ENCODE data around the gene RGL4.
A peak's percentile ranks its signal among the peaks of the same experiment; 100 is the strongest.
"Not testable (repeated sequence)": the region's sequence is repeated elsewhere in the genome, so short reads cannot be mapped to it uniquely, and the experiment has no call there.

Gene RGL4

DNA sequence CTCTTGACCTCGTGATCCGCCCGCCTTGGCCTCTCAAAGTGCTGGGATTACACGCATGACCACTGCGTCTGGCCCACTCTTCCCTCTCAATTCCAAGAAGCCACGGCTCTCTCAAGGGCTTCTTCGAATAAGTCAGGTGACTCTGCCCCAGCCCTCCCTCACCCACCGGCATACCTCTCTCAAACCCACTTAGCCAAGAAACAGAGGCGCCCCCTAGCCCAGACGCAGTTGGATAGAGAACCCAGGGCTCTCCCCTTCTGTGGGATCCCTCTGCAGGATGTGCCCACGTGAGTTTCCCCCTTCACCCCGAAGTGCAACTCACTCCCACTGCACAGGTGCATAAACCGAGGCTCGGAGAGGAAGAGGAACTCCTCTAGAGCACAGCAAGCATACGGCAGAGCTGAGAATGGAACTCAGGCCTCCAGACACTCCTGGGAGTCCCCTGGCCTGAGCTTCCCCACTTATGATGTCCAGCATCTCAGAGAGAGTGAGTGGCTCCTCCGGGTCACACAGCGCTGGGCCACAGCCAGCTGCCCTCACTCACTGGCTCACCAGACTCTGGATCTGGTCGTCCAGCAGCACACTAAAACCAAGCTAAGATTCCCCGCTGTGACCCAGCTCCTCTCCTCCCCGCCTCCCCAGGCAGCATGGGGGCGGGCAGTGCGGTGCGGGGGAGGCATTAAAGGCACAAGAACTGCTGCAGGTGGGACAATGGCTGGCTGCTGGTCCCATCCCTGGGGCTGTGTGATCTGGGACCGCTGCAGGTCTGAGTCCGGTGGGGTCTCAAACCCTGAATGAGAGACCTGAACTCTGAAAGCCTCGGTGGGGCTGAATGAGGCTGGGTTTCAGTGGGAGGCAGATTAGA lies 16.8 kb upstream of the RGL4 start:
- H3K4me3 Mint-ChIP-seq: no peak overlapping the region
- H3K27ac Mint-ChIP-seq: peak overlapping the region; percentile 69
- H3K9me3 Mint-ChIP-seq: no peaks in the 10 kb centered on the region
- TF ChIP-seq, protein P1, sequence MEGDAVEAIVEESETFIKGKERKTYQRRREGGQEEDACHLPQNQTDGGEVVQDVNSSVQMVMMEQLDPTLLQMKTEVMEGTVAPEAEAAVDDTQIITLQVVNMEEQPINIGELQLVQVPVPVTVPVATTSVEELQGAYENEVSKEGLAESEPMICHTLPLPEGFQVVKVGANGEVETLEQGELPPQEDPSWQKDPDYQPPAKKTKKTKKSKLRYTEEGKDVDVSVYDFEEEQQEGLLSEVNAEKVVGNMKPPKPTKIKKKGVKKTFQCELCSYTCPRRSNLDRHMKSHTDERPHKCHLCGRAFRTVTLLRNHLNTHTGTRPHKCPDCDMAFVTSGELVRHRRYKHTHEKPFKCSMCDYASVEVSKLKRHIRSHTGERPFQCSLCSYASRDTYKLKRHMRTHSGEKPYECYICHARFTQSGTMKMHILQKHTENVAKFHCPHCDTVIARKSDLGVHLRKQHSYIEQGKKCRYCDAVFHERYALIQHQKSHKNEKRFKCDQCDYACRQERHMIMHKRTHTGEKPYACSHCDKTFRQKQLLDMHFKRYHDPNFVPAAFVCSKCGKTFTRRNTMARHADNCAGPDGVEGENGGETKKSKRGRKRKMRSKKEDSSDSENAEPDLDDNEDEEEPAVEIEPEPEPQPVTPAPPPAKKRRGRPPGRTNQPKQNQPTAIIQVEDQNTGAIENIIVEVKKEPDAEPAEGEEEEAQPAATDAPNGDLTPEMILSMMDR (IDR thresholded peaks at IDR 0.05): no peak
- DNase-seq: no peak
- H3K36me3 Mint-ChIP-seq (ENCODE audit: low read depth): peaks cover 4% of the 10 kb centered on the region
- H3K27me3 Mint-ChIP-seq (ENCODE audit: low read depth, poor library complexity): no peaks in the 10 kb centered on the region
- H3K4me1 Mint-ChIP-seq: peaks cover 14% of the 10 kb centered on the region

GRCh38 chr22:23674886-23675501 lies 15.8 kb upstream of the RGL4 start:
- peaks cover 14% of the 10 kb centered on the region for H3K4me1 Mint-ChIP-seq

DNA sequence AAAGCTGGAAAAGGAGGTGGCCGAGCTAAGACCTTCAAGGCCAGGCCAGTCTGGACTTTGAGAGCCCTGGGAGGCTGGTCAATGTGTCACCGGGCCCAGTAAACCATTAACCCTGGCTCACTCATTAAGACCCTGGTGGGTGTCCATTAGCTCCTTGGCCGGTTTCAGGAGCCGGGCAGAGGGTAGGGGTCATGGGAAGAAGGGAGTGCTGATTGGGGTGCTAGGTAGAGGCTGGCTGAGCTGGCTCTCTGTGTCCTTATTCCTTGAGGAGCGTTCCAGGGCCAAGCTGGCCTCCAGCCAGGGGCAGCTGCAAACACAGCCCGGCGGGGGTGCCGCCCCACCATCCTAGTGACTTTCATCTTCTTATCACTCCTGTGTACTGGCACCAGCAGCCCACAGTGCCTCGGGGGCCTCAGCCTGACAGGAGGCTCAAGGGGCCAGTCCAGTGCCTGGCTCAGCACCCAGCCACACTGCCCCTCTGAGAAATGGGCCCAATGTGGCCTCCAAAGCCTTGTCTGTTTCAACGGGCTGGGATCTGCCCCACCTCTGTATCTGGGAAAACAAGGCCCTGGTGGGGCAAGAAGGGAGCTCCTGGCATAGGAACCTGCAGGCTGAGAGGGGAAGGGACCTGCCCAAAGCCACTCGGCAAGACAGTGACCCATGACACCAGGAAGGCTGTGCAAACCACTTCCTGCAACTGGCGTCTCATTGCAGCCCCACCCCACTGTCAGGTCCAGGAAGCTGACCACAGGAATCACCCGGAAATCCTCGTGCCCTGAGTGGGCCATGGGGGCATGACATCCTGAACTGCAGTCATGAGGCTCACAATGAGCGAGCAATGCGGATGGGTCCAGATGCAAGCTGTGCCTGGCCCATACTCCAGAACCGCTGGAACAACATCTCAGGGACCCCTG lies 15.1 kb upstream of the RGL4 start:
- Mint-ChIP-seq H3K9me3 (no peaks in the 10 kb centered on the region), H3K4me1 (peaks cover 14% of the 10 kb centered on the region), H3K27ac (no peak overlapping the region), H3K4me3 (no peak overlapping the region), H3K27me3 (ENCODE audit: low read depth, poor library complexity) (no peaks in the 10 kb centered on the region), H3K36me3 (ENCODE audit: low read depth) (peaks cover 7% of the 10 kb centered on the region)
- no peak for DNase-seq
- TF ChIP-seq, protein P1 (IDR thresholded peaks at IDR 0.05): no peak

More at GRCh38 chr22:23674886-23675501, 15.8 kb upstream of the RGL4 start:
- not testable (repeated sequence) for DNase-seq; H3K27me3 Mint-ChIP-seq (ENCODE audit: low read depth, poor library complexity); H3K36me3 Mint-ChIP-seq (ENCODE audit: low read depth); H3K4me3 Mint-ChIP-seq; H3K9me3 Mint-ChIP-seq
- H3K27ac Mint-ChIP-seq: peak overlapping the region; percentile 61

DNA sequence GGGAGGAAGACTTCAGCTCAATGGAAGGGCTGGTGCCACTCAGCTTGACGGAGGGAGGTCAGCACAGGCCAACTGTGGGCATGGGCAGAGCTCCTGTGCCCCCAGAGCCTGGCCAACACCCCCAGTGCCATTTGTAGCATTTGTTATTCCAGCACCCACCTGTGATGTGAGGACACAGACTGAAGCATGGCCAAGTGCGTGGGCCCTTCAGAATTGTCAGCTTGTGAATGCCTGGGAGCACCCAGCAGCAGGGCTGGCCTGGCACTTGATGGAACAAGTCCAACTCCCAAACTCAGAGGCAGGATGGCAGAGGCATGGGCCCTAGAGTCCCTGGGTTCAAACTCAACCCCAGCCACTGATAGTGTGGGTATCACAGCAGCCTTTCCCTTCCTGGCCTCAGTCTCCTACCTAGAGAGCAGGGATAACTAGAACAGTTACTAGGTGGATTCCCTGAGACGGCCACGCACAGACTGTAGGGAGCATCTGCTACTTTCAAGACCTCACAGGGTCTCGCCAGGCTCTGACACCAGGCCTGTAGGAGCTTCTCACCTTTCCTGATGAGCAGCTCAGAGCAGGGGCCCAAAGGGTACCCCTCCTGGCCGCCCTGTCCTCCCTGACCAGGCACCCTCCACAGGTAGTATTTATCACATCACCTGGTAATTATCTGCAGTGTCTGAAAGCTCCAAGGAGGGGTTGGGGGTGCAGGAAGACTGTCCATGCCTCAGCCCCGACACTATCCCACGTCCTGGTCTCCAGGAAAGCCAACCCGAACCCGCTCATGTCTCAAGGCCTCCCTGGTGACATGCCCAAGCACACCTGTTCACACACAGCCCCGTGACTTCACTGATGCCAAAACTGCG lies 13.7 kb upstream of the RGL4 start:
- DNase-seq; H3K27me3 Mint-ChIP-seq (ENCODE audit: low read depth, poor library complexity); H3K27ac Mint-ChIP-seq; H3K4me3 Mint-ChIP-seq; H3K9me3 Mint-ChIP-seq: not testable (repeated sequence)
- peaks cover 13% of the 10 kb centered on the region for H3K36me3 Mint-ChIP-seq (ENCODE audit: low read depth)
- peaks cover 15% of the 10 kb centered on the region for H3K4me1 Mint-ChIP-seq

DNA sequence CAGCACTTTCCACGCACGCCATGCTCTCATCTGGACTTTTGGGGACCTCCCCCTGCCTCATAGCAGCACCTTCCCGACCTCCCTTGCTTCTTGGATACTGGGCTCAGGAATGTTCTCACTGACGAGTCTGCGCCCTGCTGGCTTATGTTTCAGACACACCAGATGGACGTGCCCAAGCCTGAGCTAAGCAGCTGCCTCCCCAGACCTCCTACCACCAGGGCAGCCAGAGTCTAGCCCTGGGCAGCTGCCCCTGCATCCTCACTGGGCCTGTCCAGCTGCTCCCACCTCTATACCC lies 13.2 kb upstream of the RGL4 start:
- no peak overlapping the region for H3K27ac Mint-ChIP-seq
- DNase-seq: no peak
- H3K4me1 Mint-ChIP-seq: peaks cover 18% of the 10 kb centered on the region
- no peaks in the 10 kb centered on the region for H3K27me3 Mint-ChIP-seq (ENCODE audit: low read depth, poor library complexity)
- H3K4me3 Mint-ChIP-seq: no peak overlapping the region
- no peaks in the 10 kb centered on the region for H3K9me3 Mint-ChIP-seq
- TF ChIP-seq, protein P1 (IDR thresholded peaks at IDR 0.05): no peak
- H3K36me3 Mint-ChIP-seq (ENCODE audit: low read depth): peaks cover 17% of the 10 kb centered on the region

DNA sequence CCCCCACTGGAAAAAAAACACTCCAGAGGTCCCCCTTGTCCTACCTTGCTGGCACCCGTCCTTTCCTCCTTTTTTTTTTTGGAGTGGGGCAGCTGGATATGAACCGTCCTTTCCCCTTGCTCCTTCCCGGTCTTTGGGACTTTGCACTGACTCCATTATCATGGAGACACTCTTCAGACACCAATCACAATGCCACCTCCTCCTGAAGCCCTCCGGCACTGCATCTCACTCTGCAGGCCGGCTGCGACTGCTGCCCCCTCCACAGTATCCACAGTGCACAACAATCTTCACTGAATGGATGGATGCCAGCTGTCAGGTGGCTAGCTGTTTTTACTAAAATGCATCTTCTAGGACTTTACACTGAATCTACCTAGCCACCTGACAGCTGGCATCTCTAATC lies 12.7 kb upstream of the RGL4 start:
- TF ChIP-seq, protein P1 (IDR thresholded peaks at IDR 0.05): no peak
- Mint-ChIP-seq H3K9me3 (no peaks in the 10 kb centered on the region), H3K27ac (no peak overlapping the region), H3K27me3 (ENCODE audit: low read depth, poor library complexity) (no peaks in the 10 kb centered on the region), H3K36me3 (ENCODE audit: low read depth) (peaks cover 22% of the 10 kb centered on the region), H3K4me1 (peaks cover 21% of the 10 kb centered on the region), H3K4me3 (no peak overlapping the region)
- DNase-seq: no peak
